GM12872 (cell line): ENCODE measurements around the gene METAP1D.

Experiments used
- CTCF ChIP-seq: IDR thresholded peaks from 3 replicates; pipeline ENCODE4 v1.5.1; 2011; ENCODE audit warnings: low read depth, mild to moderate bottlenecking, low read length, moderate library complexity; ENCODE audit not compliant: insufficient read depth

Gene METAP1D

GRCh38 chr2:172084395-172084644, 84.6 kb downstream of the METAP1D start:
- no peak for TF ChIP-seq CTCF

DNA sequence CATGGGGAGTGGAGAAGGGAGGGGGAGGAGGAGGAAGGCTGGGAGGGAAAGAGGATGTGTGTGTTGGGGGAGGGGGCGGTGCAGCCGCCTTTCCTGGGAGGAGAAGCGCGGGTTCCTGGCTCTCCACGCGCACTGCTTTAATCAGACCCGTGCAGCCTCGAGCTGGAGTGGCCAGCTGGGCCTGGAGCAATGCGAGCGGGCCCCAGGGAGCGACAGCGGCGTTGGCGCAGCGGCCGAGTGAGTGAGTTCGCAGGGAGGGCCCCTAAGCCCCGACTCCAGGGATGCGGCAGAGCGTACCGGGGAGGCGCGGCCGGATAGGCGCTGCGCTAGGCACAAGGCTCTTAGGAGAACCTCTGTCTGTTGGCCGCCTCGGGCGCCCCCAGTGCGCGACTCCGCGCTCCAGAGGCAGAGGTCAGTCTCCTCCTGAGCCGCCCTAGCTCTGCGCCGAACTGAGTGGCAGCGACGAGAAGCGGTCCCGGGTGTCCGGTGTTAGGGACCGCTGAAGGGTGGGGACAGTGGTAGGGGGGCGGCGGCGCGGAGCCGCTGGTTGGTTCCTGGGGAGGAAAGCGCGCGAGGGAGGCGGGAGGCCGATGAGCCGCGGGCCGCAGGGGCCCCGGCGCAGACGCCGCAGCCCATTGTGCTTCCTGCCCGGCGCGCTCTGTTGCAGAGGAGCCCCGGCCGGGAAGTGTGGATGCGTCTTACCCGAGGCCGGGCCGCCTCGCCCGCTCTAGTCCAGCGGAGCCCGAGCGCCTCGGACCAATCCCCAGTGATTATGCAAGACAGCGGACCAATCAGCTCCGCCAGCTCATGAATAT, 85.1 kb downstream of the METAP1D start:
- 0 out of 3 replicates have a peak, but pooled peaks have one; percentile 20 for TF ChIP-seq CTCF

- no peak for TF ChIP-seq CTCF
Measured at GRCh38 chr2:172085460-172086159, 85.9 kb downstream of the METAP1D start, which contains the start of gene DLX1. Gene DLX1 (plus strand): TSS chr2:172085507. CDS start chr2:172085678, 171 bp downstream.

GRCh38 chr2:172086241-172087206, 86.8 kb downstream of the METAP1D start:
- peak; percentile 4; the same call in 1 of the 3 replicates for TF ChIP-seq CTCF

GRCh38 chr2:172087207-172087779, 87.5 kb downstream of the METAP1D start:
- no peak for TF ChIP-seq CTCF

DNA sequence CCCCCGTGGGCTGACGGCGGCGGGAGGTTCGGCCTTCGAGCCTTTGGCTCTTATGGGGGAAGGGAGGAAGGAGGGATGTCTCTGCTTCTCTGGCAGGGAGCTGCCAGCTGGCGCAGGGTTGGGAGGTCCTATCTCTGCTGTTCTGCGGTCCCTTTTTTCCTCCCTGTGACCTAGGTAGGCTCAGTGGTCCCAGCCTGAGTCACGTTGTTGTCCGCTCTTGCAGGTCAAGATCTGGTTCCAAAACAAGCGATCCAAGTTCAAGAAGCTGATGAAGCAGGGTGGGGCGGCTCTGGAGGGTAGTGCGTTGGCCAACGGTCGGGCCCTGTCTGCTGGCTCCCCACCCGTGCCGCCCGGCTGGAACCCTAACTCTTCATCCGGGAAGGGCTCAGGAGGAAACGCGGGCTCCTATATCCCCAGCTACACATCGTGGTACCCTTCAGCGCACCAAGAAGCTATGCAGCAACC, 88.1 kb downstream of the METAP1D start:
- TF ChIP-seq CTCF = no peak
